ENCODE results near the gene PBX2.
"Not testable (repeated sequence)": the region's sequence is repeated elsewhere in the genome, so short reads cannot be mapped to it uniquely, and the experiment has no call there.

Gene PBX2

DNA sequence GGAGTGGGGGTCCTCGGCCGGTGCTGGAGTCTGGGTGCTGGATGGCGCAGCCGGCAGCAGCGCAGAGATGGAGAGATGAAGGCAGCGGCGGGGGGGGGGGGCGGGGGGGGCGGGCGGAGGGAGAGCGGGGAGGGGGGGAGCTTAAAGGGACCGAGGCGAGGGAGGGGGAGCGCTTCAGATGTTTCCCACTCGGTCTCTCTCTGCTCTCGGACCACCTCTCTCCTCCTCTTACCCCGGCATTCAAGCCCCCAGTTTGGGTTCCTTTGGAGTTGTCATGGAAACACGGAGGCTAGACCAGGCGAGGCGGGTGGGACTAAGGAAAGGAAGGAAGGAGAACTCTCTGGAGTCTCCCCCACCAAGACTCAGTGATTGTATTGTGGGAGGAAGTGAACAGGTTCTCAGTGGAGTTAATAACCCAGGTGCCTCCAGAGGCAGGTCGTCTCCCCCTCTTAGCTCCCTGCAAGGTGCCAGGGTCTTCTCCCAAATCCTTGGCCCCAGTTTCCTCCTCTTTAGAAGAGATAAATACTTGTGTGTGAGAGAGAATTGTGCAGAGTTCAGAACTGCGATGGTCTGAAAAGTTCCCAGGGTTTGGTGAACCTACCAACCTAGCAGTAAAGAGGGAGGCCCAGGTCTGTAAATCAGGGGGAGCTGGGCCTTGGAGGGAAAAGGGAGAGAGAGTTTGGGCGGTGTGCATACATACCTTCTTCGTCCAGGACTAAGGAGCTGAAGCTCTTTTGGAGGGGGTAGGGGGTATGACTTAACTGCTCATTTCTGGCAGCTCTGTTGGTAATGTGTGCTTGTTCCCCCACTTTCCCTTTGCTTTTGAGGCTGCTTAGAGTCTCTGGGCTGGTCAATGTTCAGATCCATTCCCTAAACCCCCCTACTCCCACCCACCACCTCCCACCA lies 37.9 kb downstream of the PBX2 start, which contains the start of gene PRRT1:
Gene PRRT1, minus strand, starts transcription at position 77 of the 906 bp plus-strand sequence. CDS start 112 bp downstream, outside the sequence.
- no peak for DNase-seq (ENCODE audit: low read depth in 4 of 4, low spot score in 1 of 4)

DNA sequence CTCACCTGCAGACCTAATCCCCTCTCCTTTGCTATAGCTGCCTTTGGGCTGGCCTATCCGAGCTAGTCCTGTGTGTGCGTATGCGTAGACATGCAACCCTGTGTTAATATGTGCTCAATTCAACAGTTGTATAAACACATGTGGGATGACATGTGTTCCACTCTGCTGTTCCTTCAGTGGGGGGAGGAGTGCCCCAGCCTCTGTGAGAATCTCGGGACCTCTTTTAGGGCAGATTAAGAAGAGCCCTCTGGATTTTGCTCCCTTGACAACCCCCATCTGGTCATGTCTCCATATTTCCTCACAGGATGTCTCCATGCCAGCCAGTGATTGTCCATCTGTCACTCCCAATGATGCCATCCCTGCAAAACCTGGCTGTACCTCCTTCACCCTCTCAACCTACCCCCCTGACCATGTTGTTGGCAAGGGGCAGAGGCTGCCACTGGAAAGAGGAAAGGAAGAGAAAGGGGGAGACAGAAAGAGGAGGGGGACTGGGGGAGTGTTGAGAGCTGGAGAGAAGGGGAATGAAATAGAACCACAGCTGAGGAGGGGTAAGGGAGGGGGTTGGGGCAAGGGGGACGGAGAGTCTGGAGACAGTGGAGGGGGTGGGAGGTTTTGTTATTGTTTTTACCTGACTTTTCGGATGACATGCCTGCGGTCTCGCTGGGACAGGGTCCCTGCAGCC lies 38.7 kb downstream of the PBX2 start:
- DNase-seq (ENCODE audit: low read depth in 4 of 4, low spot score in 1 of 4), result no peak

DNA sequence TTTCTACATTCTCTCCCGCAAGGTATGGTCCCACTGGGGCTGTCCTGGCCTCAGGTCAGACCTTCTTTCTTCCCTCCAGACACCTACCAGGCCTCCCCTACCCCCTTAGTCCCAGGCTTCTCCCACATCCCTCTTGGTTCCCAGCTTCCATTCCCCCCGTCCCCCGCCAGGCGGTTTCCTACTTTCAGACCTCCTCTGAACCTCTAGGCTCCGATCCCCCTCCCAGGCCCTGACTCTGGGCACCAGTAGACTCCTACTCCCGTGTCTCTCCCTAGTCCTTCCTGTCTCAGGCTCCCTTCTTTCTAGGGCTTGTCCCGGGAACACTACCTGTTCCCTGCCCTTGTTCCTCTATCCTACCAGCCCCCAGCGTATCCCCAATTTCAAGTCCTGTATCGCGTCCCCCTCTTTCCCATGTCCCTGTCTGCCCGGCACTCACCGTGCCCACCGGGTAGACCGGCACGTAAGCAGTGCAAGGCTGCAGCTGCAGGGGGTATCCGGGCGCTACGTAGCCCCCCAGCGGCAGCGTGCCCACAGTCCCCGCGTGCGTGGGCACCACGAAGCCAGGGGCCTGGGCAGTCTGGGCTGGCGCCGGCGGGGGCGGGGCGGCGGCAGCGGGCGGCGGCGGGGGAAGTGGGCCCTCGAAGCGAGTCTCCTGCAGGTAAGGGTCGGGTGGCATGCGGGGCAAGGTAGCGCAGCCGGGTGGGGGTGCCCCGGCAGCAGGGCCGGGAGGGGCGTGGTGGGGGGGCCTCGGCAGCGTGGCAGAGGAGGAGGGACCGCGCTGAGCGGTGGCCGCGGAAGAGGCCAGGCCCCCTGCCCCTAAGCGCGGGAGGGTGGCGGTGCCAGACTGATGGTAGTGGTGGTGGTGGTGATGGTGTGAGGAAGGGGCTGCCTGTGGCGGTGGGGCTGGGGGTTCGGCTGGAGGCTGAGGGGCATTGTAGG lies 39.8 kb downstream of the PBX2 start:
- no peak for DNase-seq (ENCODE audit: low read depth in 4 of 4, low spot score in 1 of 4)

DNA sequence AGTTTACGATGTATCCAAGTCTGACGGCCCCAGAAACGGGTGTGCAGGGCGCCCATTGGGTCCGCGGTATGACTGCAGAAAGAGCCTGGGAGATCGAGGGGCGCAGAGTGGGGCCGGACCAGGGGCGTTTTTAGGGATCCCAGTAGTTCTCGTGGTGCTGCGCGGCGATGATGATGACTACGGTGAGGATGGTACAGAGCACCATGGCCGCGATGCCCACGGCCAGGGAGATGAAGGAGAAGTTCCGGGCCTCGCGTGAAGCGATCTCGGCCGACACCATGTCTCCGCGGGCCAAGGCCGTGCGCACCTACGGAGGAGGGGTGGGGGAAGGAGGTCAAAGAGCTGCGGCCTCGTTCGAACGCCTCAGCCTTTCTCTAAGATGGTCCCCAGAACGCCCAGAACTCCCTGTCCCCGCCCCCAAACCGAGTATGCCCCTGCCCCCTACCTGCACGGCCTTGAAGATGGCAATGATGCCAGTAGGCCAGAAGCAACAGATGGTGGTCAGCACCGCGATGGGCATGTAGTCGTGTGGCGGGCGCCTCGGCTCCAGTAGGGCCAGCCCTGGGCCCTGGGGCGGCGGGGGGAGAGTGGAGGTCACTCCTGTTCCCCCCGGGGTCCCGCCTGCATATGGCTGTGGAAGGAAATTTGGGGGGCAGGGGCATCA lies 40.8 kb downstream of the PBX2 start:
- DNase-seq (ENCODE audit: low read depth in 4 of 4, low spot score in 1 of 4), result no peak

DNA sequence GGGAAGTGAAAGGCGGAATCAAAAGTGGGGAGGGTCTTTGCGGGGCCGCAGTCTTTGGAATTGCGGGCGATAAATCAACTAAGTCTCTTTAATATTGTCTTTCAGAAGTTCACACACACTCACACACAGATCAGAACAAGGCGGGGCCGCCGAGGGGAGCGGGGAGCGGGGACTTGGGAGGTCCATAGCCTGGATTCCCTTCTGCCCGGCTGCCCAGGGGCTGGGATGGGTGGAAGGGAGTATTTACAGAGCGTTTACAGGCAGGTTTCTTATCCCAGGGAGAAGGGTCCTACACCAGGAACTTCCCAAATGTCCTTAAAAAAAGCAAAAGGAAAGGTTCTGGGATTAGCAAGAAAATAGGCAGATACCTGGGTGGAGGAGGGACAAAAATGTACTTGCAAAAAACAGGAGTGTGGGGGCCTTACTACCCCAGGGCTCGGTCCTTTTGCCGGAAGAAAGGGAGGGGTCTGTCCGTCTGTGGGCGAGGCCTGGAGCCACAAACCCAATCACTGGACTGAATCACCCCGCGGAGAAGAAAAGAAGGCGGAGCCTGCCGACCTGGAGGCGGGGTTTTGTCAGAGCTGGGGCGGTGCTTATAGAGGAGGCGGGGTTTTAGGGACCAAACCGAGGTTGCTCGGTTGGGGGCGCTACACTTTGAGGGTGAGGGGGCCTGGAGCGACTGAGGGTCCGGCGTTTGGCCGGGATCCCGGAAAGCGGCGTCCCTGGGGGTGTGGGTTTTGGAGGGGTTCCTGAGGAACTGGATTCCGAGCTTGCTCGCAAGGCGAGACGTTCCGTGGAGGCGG lies 41.5 kb downstream of the PBX2 start:
- peak in 3 of 4 experiments; percentile 51 to 55 (median 54) for DNase-seq (ENCODE audit: low read depth in 4 of 4, low spot score in 1 of 4)

DNA sequence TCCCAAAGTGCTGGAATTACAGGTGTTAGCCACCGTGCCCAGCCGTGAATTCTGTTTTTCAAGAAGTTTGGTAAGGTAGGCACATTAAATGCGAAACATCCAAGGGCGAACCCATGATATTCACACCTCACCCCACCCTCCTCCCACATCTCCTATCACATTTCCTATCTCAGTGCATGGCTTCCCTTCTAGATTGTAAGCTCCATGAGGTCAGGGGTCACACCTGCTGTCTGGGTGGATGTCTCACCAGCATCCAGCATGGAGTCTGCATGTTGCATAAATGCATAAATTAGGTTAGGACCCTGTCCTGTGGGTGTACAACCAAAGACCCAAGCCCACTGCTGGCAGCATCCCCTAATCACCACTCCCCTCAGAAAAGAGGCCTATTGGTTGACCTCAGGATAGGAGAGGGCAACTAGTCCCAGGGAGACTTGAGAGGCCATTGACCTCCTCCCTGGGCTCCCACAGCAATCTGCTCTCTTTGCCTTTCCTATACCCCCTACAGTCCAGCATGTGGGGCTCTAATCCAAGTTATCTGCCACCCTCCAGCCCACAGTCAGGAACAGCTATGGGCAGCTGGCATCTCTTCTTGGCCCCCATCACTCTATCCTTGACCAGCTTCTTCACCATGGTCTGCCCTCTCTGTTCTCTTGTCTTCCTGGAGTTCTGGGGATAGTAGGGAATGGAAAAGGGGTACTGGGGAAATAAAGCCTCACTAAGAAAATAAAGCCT lies 42.4 kb downstream of the PBX2 start:
- DNase-seq (ENCODE audit: low read depth in 4 of 4, low spot score in 1 of 4), result no peak

DNA sequence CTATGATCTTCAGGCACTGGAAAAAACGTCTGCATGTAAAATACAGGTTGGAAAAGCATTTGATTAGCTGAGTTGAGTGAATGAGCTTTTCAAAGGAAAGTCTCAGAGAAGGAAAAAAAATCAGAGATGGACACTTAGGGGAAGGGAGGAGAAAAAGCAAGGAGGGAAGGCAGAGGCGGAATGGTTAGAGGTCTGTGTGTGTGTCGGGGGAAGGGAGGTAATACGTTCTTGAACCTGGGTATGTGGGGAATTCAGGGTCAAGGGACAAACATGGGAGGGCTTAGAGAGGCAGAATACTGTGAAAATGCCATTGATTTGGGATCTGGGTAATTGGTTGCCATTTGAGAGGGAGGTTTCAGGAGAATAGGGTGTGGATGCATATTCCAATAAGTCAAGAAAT lies 43.3 kb downstream of the PBX2 start:
- DNase-seq (ENCODE audit: low read depth in 4 of 4, low spot score in 1 of 4), result no peak

DNA sequence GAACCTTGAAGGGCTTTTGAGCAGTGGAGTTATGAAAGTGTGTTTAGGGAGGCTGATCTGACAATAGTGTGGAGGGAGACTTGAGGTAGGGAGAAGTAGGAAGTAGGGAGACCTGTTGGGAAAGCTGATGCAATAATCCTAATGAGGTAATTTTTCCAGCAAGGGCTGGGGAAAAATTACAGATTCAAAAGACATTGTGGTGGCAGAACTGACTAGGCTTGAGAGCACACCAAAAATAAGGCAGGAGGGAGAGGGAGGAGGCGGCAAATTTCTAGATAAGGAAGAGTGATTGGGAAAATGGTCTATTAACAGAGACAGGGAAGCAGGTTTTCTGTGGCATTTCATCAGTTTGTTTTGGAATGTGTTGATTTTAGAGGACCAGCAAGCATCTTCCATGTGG lies 43.7 kb downstream of the PBX2 start:
- no peak for DNase-seq (ENCODE audit: low read depth in 4 of 4, low spot score in 1 of 4)

DNA sequence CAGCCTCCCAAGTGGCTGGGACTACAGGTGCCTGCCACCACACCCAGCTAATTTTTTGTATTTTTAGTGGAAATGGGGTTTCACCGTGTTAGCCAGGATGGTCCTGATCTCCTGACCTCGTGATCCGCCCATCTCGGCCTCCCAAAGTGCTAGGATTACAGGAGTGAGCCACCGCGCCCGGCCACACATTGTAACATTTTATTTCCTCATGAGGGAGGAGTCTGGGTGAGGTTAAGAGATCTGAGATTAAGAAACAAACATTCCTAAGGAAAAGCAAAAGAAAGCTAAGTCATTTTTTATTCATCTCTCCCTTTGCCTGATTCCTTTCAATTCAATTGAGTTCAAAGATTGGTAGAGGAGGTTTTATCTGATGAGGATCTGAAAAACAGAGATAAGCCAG lies 45.8 kb downstream of the PBX2 start:
- DNase-seq (ENCODE audit: low read depth in 4 of 4, low spot score in 1 of 4), result not testable (repeated sequence)

DNA sequence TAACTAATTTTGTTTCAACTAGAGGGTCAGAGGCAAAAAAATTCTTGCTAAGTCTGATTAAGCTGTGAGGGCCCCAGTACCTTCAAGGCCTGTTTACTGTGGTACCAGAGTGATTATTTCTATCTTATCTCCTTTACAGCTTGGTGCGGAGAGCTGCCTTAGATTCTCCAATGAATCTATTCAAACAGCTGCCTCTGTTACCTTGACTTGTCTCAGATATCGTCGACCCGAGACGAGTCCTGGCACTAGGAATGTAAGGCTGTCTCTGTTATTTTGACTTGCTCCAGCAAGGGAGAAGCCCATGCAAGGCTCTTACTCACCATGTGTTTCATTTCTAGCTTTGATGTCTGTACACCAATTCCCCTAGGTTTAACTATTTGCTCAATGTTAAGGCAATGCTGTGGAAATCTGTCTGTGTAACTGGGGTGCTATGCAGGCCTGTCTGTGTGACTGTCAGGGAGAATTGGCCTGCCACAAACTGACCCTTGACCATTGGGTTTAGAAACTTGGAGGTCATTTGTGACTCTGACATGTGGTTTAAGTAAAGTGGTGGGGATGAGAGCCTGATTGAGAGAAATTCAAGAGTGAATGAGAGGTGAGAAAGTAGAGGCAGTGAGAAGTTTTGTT lies 49.5 kb downstream of the PBX2 start:
- no peak for DNase-seq (ENCODE audit: low read depth in 4 of 4, low spot score in 1 of 4)

DNA sequence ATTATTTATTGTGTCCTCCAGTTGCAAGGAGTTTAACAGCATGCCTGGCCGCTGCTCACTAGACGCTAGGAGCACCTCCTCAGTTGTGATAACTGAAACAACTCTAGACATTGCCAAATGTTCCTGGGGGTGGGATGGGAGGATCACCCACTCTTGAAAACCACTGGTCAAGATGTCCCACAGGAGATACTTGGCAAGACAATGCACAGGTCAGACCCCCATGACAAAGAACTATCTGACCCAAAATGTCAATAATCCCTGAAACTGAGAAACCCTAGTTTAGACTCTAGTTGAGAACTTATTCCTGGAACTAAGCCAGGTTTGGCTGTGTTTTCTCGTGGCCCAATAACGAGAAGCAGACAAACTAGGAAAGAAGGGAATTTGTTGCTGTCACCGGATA lies 50.4 kb downstream of the PBX2 start:
- no peak for DNase-seq (ENCODE audit: low read depth in 4 of 4, low spot score in 1 of 4)

DNA sequence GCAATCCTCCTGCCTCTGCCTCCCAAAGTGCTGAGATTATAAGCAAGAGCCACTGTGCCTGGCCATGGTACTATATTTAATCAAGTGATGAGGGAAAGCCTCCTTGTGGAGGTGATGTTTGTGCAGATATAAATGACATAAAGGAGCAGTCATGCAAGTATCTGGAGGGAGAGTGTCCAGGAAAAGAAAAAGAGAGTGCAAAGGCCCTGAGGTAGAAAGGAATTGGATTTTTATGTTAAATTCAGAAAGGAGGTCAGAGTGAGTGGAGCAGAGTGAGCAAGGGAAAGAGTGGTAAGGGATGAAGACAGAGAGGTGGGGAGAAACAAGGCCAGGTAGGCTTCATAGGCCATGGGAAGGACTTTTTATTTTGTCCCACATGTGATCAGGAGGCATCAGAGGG lies 52.5 kb downstream of the PBX2 start:
- no peak for DNase-seq (ENCODE audit: low read depth in 4 of 4, low spot score in 1 of 4)

Measured in stimulated activated CD4-positive, alpha-beta T cell treated with anti-CD3 and anti-CD28 coated beads, Interleukin-1b, Interleukin-23, amount 100 ng/mL, for 24 hours (primary cell).